ENCODE results near the gene KRTAP9-7. TPM values are rescaled to one million over a fixed set of nuclear protein-coding genes. Genes with fewer than 3 reads are reported as not detected.

Gene KRTAP9-7
- total and polyA plus RNA-seq, 2 experiments from 2014 or later: not detected

GRCh38 chr17:41258406-41258805 is 17.1 kb upstream of the KRTAP9-7 start:
- H3K27me3 Mint-ChIP-seq (ENCODE audit: insufficient read depth, low read depth, poor library complexity): peaks cover 6% of the 10 kb centered on the region
- H3K4me2 ChIP-seq: no peak overlapping the region
- no peak overlapping the region for H3K4me3 Mint-ChIP-seq
- H3K4me3 ChIP-seq: no peak overlapping the region
- no peak for ATAC-seq
- H3K79me2 ChIP-seq (replicated peaks; ENCODE audit: insufficient read depth): no peaks in the 10 kb centered on the region
- H3K27me3 ChIP-seq (ENCODE audit: insufficient read depth): no peaks in the 10 kb centered on the region
- H3K4me1 Mint-ChIP-seq: peaks cover 4% of the 10 kb centered on the region; the same call in 2 of the 3 replicates
- DNase-seq (ENCODE audit: low spot score): no peak
- no peaks in the 10 kb centered on the region for H4K20me1 ChIP-seq (replicated peaks; ENCODE audit: insufficient read depth)
- no peaks in the 10 kb centered on the region for H3K36me3 ChIP-seq (ENCODE audit: insufficient read depth)
- H3K27ac ChIP-seq (ENCODE audit: low read depth): no peak overlapping the region
- no peaks in the 10 kb centered on the region for H3F3A ChIP-seq (replicated peaks; ENCODE audit: low read depth)
- no peaks in the 10 kb centered on the region; the same call in 2 of the 3 replicates for H3K9me3 Mint-ChIP-seq
- TF ChIP-seq CTCF (conservative IDR thresholded peaks at IDR 0.05; ENCODE audit: low read depth in 2 of 2): no peak
- no peak for TF ChIP-seq NANOG (IDR thresholded peaks at IDR 0.05; ENCODE audit: borderline replicate concordance)
- no peak for TF ChIP-seq EZH2 (IDR thresholded peaks at IDR 0.05; ENCODE audit: low read depth, unreplicated experiment)
- no peak for TF ChIP-seq STAT1 (IDR thresholded peaks at IDR 0.05; ENCODE audit: unreplicated experiment)
- TF ChIP-seq POLR2AphosphoS5 (IDR thresholded peaks at IDR 0.05; ENCODE audit: low read depth): no peak
- no peak for TF ChIP-seq ZNF462 (CRISPR knock-in tag; IDR thresholded peaks at IDR 0.05)
- TF ChIP-seq REST (IDR thresholded peaks at IDR 0.05; ENCODE audit: unreplicated experiment): no peak
- no peak for TF ChIP-seq ZNF114 (CRISPR knock-in tag; IDR thresholded peaks at IDR 0.05)
- no peak for TF ChIP-seq CREB1 (CRISPR knock-in tag; IDR thresholded peaks at IDR 0.05; ENCODE audit: low read depth)
- no peak for TF ChIP-seq ZNF331 (CRISPR knock-in tag; IDR thresholded peaks at IDR 0.05; ENCODE audit: low read depth)
- TF ChIP-seq EZH2phosphoT487 (IDR thresholded peaks at IDR 0.05; ENCODE audit: unreplicated experiment): no peak
- H3K9me2 ChIP-seq (ENCODE audit: insufficient read depth): peaks cover 3% of the 10 kb centered on the region
- H3K4me1 ChIP-seq (ENCODE audit: insufficient read depth): no peaks in the 10 kb centered on the region
- no peak overlapping the region for H3K27ac Mint-ChIP-seq
- no peaks in the 10 kb centered on the region for H3K36me3 Mint-ChIP-seq (ENCODE audit: low read depth)
- no peak overlapping the region for H2AFZ ChIP-seq

Measured in GM23338 (cell line).